Tibial artery (tissue), 4 donors: Measurements from ENCODE around the gene SNTN.

ENCODE experiments used
- DNase-seq, 2 donors: peaks; one replicate each; pipeline ENCODE4 v3.0.0-alpha.2; 2019
- H3K27ac ChIP-seq, 2 donors: fragments of 200-600 bp; sonication (generic) in 1 of 2; 1 replicate in 1 of 2; 2 replicates in 1 of 2; pipeline ENCODE4 v1.5.1; 2018 to 2019; ENCODE audit warnings: mild to moderate bottlenecking in 1 of 2
- H3K27me3 ChIP-seq, 2 donors: fragments of 200-600 bp; sonication (generic) in 1 of 2; one replicate each; pipeline versions ENCODE4 v1.5.1 to v1.6.0; 2016 to 2019
- H3K36me3 ChIP-seq, 3 donors: fragments of 200-600 bp; sonication (generic) in 2 of 3; one replicate each; pipeline ENCODE4 v1.5.1; 2016 to 2019; ENCODE audit warnings: mild to moderate bottlenecking in 2 of 3
- H3K4me1 ChIP-seq, 4 donors: fragments of 200-600 bp; sonication (generic) in 2 of 4; 1 replicate in 3 of 4; 2 replicates in 1 of 4; pipeline ENCODE4 v1.5.1; 2016 to 2019
- H3K4me3 ChIP-seq, 2 donors: fragments of 200-600 bp; sonication (generic) in 1 of 2; 1 replicate in 1 of 2; 2 replicates in 1 of 2; pipeline ENCODE4 v1.5.1; 2018 to 2019; ENCODE audit warnings: mild to moderate bottlenecking in 2 of 2
- H3K9me3 ChIP-seq, 3 donors: fragments of 200-600 bp; sonication (generic) in 1 of 3; one replicate each; pipeline ENCODE4 v1.5.1; 2016 to 2019
- intact Hi-C: fragments of 100-400 bp; cut with DNase I; formaldehyde crosslinking; loops from one replicate; pipeline ENCODE4 v1.15.0; 2023; ENCODE audit warnings: low total_unique reads
- TF ChIP-seq, protein P1 (sequence below), 2 experiments: fragments of 200-600 bp in 1 of 2; fragments of 450-650 bp in 1 of 2; IDR thresholded peaks; one replicate each; pipeline ENCODE4 v1.5.1; 2017 to 2019; ENCODE audit warnings: antibody characterized with exemption in 2 of 2, mild to moderate bottlenecking in 1 of 2, moderate library complexity in 1 of 2

The SNTN gene

DNA sequence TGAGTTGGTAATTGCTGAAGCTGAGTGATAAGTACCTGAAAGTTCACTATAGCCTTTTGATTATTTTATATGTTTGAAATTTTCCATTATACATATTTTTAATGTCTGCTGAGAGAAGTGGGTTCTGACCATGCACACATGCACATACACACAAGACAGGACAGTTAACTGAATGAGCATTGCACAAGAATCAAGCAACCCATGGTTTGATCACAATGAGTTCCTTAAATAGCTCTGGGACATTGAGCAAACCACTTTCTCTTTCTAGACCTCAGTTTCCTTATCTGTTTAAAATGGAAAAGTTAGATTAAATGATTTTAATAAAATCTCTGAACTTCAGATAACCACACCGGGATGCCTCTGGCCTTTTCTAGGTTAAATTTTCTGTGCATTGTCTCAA is 26.7 kb downstream of the SNTN start:
- H3K36me3 ChIP-seq = no peaks in the 10 kb centered on the region
- H3K4me1 ChIP-seq = no peaks in the 10 kb centered on the region
- H3K27ac ChIP-seq = no peak overlapping the region
- intact Hi-C loops = no loop called here
- H3K9me3 ChIP-seq = no peaks in the 10 kb centered on the region
- H3K27me3 ChIP-seq = no peaks in the 10 kb centered on the region
- TF ChIP-seq, protein P1, sequence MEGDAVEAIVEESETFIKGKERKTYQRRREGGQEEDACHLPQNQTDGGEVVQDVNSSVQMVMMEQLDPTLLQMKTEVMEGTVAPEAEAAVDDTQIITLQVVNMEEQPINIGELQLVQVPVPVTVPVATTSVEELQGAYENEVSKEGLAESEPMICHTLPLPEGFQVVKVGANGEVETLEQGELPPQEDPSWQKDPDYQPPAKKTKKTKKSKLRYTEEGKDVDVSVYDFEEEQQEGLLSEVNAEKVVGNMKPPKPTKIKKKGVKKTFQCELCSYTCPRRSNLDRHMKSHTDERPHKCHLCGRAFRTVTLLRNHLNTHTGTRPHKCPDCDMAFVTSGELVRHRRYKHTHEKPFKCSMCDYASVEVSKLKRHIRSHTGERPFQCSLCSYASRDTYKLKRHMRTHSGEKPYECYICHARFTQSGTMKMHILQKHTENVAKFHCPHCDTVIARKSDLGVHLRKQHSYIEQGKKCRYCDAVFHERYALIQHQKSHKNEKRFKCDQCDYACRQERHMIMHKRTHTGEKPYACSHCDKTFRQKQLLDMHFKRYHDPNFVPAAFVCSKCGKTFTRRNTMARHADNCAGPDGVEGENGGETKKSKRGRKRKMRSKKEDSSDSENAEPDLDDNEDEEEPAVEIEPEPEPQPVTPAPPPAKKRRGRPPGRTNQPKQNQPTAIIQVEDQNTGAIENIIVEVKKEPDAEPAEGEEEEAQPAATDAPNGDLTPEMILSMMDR (IDR thresholded peaks at IDR 0.05) = no peak
- DNase-seq = no peak
- no peak overlapping the region for H3K4me3 ChIP-seq

DNA sequence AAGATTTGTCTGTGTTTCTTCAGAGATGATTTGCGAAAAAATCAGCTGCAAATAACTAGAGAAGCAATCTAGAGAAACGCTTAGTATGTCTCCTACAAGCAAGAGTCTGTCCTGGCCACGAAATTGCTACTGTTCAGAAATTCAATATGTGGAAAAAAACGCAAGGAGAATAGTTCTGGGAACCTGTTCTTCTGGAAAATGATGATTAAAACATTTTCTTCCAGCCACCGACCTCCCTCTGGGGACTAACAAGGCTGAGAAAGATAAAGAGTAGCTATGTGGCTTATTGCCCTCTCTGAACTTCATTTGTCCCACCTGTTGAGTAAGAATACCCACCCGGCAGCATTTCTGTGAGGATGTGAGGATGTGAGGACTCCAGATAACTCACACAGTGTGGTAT is 31.6 kb downstream of the SNTN start:
- Histone ChIP-seq H3K4me1 (no peaks in the 10 kb centered on the region), H3K27me3 (no peaks in the 10 kb centered on the region), H3K27ac (no peak overlapping the region), H3K4me3 (no peak overlapping the region), H3K36me3 (no peaks in the 10 kb centered on the region), H3K9me3 (no peaks in the 10 kb centered on the region)
- no peak for DNase-seq
- intact Hi-C loops = no loop called here
- TF ChIP-seq, protein P1 (IDR thresholded peaks at IDR 0.05) = no peak

DNA sequence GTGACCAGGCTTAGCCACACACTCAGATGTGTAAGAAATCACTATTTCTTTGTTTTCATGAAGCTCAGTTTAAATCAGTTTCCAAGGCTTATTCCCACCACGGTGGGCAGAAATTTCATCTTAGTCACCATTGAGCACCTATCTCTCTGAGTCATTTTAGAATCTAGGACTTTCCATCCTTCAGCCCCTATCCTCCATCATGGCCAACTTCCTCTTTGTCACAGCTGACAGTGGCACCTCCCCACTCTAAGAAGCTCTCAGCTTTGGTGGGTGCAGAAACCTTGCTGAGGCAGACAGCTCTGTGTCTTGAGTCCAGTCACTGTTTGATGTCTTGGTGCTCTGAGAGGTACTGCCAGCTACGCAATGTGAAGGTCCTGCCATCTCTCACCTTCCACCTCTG is 32.9 kb downstream of the SNTN start:
- no peak for DNase-seq
- no peaks in the 10 kb centered on the region for H3K36me3 ChIP-seq
- intact Hi-C loops = no loop called here
- no peak overlapping the region for H3K27ac ChIP-seq
- no peaks in the 10 kb centered on the region for H3K4me1 ChIP-seq
- H3K9me3 ChIP-seq = no peaks in the 10 kb centered on the region
- no peaks in the 10 kb centered on the region for H3K27me3 ChIP-seq
- TF ChIP-seq, protein P1 (IDR thresholded peaks at IDR 0.05) = no peak
- H3K4me3 ChIP-seq = no peak overlapping the region

DNA sequence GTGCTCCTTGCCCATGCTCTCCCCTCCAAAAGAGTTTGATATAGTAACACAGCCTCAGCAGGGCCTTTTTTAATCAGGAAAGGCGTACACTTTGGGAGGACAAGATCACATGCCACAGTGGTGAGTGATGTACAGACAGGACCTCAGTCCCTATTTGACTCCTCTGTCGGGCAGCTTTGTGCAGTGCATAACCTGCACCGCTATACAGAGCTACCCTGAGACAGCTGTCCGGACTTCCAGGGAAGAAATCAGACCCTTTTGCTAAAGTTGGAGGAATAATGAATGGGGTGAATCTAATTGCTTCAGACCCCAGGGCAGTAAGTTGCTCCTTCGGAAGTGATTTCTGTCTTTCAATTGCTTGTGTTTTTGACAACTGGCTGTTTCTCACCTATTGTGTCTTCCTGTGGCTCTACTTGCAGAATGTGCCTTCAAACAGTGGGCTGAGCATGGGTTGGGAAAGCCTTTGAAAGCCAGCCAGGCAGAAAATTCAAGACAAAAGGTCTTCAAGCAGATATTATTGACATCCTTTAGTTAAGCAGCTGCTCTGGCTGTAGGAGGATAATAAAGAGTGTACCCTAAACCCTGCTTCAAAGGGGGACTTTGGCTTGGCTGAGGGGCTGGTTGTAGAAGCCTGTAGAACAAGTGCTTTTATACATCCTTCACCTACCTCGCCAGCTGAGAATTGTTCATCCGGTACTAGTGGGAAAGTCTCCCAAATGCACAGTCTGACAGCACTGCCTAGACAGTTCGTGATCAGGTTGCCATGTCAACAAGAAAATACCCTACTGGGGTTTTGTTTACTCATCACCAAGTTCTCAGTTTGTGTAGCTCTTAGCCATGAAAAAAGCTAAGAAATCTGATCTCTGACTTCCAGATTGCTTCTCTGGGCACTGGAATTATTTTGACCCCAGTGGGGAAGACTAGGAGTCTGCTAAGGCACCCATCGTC is 35.1 kb downstream of the SNTN start:
- intact Hi-C loops = no loop called here
- H3K4me1 ChIP-seq = no peaks in the 10 kb centered on the region
- TF ChIP-seq, protein P1 (IDR thresholded peaks at IDR 0.05) = no peak
- H3K36me3 ChIP-seq = no peaks in the 10 kb centered on the region
- H3K9me3 ChIP-seq = no peaks in the 10 kb centered on the region
- DNase-seq = no peak
- no peaks in the 10 kb centered on the region for H3K27me3 ChIP-seq
- H3K4me3 ChIP-seq = no peak overlapping the region
- H3K27ac ChIP-seq = no peak overlapping the region

DNA sequence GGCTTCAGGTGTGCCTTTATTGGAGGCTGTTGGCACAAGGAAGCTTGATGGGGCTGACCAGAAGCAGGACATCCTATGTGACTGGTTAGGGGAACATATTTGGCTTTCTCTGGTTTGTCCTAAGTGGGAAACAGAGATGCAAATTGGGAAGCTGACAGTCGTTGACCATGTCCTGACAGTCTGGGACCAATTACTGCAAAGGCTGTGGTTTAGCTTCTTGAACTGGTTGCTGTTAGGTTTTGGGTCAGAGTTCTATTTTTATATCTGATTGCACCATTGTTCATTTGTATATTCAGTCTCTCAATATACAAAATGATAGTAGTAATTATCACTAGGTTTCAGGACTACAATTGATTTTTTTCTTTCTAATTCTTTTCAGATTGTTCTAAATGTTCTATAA is 36.8 kb downstream of the SNTN start:
- no peak overlapping the region for H3K27ac ChIP-seq
- H3K27me3 ChIP-seq = no peaks in the 10 kb centered on the region
- TF ChIP-seq, protein P1 (IDR thresholded peaks at IDR 0.05) = no peak
- H3K36me3 ChIP-seq = no peaks in the 10 kb centered on the region
- intact Hi-C loops = no loop called here
- no peaks in the 10 kb centered on the region for H3K4me1 ChIP-seq
- no peak overlapping the region for H3K4me3 ChIP-seq
- DNase-seq = no peak
- no peaks in the 10 kb centered on the region for H3K9me3 ChIP-seq
